ENCODE measurements around the gene C6orf47. TPM values are rescaled to one million over a fixed set of nuclear protein-coding genes. Genes with fewer than 3 reads are reported as not detected.
A peak's percentile ranks its signal among the peaks of the same experiment; 100 is the strongest.

C6orf47 gene
- total RNA-seq, 1 experiment from 2014 or later = 18.0 TPM

DNA sequence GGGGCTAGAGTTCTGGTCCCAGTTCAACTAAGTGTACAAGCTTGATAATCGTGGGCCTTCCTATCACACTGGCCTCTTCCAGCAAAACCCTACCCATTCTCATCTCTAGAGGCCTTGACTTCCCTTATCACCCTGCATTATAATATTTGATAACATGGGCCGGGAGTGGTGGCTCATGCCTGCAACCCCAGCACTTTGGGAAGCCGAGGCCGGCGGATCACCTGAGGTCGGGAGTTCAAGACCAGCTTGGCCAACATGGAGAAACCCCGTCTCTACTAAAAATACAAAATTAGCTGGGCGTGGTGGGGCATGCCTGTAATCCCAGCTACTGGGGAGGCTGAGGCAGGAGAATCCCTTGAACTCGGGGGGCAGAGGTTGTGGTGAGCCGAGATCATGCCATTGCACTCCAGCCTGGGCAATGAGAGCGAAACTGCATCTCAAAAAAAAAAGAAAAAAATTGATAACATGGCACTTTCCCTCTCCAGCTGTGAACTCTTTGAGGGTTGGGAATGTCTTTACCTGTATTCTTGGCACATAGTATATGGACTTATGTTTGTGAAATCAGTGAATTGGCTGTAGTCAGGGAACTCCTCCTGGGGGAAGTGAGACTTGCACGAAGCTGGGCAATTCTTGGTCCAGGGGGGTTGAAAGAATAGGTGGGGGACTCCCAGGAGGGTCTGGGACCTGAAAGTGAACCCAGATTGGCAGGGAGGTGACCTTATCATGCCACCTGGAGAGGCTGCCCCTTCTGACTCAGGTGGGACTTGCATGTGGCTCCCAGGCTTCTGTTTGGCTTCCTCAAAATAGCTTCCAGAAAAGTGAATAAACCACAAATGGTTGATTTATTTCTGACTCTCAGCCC lies 915 bp upstream of the C6orf47 start:
- no peak for DNase-seq (ENCODE audit: low read depth)

DNA sequence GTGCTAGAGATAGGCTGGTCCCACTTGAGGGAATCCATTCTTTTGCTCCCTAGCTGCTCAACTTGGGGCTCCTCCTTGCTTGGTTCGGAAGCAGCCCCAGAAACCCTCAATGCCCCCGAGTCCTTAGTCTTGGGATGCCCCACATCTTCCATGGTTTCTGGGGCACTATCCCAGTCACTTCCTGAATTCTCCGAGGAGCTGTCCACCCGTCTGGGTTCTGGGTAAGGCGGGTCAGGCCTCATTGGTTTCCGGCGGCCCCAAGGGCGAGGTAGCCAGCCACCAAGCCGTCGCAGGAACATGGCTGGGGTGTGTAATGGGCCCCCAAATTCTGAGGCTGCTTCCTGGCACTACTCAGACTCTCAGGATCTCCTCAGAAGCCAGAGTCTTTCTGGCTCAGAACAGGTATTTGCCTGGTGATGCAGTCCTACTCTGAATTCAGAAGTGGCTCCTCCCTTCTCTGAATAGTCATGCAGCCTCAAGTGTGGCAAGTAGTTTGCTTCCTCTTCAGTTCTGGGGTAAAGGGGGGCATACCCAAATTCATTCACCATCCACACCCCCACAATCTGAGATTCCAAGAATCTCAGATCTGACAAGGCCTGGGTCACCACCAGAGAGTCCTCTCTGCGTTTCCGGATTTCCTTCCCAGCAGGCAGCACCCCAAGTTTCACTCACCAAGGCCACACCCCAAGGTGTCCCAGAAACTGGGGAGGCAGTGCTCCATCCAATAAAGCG lies 763 bp downstream of the C6orf47 start:
- peak; percentile 42 for DNase-seq (ENCODE audit: low read depth)

DNA sequence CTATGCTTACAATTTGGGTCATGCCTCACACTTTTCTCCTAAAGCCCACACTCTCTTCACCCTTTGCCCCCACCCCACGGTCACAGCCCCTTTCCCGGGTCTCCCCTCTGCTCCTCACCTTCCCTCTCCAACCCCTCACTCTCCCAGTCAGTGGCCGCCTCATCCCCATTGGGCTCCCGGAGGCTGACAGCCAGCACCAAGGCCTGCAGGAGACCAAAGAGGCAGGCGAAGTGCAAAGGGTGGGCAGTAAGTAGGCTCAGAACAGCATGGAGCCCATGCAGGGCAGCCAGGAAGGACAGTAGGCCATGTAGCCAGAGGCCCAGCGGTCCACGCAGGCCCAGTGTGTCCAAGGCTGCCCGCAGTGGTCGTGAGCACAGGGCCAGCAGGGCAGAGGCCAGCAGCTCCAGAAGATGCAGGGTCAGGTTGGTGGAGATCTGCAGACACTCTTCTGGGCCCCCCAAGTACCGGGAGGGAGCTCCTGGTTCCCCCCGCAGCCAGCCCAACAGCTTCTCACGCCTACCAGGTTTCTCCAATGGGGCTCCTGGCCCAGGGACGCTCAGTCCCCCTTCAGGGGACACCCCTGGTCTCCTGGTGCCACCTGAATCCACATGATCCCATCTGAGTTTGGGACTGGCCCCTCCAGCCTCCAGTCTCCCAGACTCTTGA lies 1.5 kb downstream of the C6orf47 start:
- DNase-seq (ENCODE audit: low read depth) = no peak

DNA sequence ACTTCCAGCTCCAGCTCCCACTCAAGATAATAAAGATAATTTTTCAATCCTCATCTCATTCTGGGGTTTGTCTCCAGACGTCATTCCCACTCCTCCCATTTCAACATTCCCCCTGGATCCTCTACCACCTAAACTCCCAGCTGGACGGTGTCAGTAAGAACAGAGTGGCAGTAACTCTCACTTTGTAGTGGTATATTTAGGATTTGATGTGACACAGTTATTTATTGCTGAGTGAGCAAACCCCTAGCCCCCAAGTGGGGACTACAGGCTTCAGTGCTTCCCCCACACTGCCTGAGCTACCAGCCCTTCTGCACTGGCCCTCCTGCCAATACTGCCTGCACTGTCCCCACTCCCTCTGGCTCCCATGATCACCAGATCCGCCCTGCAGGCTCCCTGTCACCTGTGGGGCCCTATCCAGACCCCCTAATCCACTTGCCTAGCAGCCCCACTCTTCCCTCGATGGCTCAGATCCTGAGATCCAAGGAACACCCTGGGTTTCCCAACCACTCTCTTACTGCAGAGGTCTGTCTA lies 2.4 kb downstream of the C6orf47 start:
- no peak for DNase-seq (ENCODE audit: low read depth)

DNA sequence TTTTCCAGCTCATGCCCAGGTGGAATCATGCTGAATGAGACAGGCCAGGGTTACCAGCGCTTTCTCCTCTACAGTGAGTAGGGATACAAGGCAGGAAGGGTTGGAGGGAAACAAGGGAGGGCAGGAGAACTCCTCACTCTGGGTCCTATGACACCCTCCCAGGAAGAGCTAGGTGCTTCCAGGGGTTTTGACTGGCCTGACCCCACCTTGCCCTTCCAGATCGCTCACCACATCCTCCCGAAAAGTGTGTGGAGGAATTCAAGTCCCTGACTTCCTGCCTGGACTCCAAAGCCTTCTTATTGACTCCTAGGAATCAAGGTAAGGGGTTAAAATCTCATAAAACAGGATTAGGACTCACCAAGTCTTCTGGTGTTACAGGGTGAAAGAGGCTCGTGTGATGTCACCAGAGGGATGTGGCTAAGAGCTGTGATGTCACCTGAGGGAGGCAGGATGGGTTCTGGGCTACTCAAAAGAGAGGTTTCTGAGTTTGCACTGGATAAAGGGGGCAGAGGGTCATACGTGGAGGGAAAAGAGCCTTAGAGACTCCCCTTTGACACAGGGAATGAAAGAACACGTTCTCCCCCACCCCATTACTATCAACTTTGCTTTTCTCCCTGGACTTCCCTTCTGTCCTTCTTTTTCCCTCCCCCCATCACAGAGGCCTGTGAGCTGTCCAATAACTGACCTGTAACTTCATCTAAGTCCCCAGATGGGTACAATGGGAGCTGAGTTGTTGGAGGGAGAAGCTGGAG lies 3.0 kb downstream of the C6orf47 start:
- no peak for DNase-seq (ENCODE audit: low read depth)

DNA sequence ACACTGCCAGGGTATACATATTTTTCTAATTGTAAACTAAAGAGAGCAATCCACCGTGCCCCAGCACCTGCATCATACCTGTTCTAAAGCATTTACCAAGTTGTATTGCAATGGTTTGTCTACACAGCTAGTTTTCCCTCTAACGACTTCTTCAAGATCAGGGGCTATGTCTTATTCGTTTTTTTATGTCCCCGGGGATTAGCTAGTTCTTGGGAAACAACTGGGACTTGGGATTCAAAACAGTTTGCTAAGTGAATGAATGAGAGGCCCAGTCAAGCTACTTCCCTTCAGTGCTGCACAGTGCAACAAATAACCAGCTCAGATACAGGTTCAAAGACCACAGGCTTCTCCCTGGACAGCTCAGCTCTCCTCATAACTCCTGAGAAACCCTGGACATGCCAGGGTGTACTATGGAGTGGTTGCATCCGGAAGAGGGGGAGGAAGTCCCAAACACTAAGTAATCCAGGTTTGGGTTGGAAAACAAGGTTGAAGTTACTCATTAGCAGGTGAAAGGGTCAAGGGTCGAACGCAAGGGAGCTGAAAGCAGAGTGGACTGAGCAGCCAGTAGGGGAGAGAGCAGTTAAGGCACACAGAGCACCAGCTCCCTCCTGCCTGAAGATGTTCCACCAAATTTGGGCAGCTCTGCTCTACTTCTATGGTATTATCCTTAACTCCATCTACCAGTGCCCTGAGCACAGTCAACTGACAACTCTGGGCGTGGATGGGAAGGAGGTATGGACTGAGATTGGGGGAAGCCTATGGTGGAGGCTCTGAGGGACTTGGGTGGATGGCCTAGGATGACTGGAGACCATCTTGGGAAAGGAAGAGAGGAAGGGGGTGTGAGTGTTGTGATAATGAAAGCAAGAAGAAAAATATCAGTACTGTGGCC lies 5.0 kb downstream of the C6orf47 start, which contains the start of gene APOM:
Gene APOM, plus strand, starts transcription at position 546 of the 889 bp plus-strand sequence. Its CDS starts 73 bp downstream, at position 619.
- DNase-seq (ENCODE audit: low read depth) = no peak

DNA sequence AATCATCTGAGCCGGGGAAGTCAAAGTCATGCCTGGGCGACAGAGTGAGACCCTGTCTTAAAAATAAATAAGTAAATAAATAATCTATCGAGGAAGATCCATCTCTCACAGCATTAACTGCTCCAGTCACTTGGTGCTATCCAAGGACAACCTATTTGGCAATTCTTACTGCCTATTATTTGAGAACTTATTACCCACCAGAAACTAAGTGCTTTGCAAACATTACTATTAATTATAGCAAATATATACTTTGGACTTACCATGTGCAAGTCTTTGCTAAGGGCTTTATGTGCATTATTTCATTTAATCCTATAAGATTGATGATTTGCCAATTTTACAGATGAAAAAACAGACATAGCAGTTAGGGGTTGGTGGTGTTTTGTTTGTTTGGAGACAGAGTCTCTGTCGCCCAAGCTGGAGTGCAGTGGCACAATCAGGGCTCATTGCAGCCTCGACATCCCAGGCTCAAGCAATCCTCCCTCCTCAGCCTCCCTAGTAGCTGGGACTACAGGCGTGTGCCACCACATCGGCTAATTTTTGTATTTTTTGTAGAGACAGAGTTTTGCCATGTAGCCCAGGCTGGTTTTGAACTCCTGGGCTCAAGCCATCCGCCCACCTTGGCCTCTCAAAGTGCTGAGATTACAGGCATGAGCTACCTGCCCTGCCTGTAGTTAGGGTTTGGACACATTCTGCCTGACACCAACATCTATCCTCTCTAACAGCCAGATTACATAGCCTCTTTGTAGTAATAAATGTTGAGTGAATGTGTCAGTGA lies 5.8 kb downstream of the C6orf47 start:
- DNase-seq (ENCODE audit: low read depth) = no peak

DNA sequence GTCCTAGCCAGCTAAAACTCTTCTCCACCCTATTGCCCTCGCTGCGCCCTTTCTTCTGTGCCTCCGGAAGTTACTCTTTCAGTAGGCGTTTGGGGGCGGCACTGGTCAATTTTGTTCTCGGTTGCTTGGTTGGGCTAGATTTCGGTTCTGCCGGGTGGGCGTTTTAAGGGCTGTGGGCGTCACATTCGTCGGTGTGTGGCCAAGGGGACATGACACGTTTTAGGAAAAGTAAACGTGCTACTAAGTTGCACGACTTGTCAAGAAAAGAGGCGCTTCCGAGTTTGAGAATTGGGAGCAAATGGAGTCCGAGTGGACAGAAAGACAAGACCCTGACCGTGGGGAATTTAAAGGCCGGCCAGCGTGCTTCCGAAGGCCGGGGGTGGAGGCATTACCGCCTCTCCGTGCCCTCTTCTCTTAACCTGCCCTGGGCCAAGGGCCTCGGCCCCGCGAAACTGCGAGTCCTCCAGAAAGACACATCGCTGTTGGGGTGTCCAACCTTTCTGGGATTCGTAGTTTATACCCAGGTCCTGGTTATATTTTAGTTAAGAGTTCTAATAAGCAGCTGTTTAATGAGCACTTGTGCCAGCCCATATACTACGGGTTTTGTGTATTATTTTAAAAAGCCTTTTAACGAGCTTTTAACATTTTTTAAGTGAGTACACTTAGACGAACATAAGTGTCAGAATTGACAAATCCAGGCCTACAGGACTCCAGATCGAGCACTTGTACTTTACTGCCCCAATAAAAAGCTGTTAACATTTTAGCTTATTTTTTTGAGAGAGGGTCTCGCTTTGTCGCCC lies 7.5 kb downstream of the C6orf47 start:
- peak; percentile 93 for DNase-seq (ENCODE audit: low read depth)

DNA sequence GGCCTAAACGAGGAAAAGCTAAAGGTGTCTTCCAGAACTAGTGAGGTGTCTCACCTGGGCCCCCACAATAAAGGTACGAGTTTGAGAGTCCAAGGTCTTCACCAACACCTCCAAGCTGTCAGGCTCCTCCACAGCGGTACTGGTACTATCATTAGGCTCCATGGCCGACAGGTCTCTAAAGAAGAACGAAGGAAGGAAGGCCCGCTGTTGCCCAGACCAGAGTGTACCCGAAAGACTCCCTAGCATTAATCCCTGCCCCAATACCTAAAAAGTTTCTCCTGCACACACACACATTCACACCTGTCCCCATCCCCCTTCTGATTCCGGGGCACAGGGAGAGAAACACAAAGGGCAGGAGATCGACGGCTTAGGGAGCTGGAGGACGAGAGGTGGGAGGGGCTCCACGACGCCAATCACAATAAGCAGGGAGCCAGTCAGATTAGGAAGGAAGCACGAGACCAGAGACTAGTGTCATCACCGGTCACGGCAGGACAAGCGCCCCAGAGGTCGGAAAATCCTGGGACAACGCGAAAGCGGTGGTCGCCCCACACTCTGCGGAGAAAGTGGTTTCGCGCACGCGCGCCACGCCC lies 8.9 kb downstream of the C6orf47 start:
- DNase-seq (ENCODE audit: low read depth) = peak; percentile 84

DNA sequence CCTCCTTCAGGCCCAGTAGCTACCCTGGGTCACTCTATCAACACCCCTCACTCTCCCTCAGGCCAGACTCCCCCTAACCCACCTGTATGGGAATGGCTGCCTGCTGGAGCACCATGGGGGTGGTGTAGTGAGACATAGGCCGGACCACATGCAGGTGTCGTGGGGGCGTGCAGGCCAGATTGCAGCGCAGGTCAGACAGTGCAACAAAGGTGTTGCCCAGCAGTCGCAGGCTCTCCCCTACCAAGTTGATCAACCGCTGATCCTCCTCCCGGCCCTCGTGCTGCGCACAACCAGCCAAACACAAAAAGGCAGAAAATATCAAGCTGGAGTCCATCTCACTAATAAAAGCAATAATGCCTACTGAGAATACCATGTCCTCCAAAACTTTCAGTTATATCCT lies 15.3 kb downstream of the C6orf47 start:
- DNase-seq (ENCODE audit: low read depth) = no peak

DNA sequence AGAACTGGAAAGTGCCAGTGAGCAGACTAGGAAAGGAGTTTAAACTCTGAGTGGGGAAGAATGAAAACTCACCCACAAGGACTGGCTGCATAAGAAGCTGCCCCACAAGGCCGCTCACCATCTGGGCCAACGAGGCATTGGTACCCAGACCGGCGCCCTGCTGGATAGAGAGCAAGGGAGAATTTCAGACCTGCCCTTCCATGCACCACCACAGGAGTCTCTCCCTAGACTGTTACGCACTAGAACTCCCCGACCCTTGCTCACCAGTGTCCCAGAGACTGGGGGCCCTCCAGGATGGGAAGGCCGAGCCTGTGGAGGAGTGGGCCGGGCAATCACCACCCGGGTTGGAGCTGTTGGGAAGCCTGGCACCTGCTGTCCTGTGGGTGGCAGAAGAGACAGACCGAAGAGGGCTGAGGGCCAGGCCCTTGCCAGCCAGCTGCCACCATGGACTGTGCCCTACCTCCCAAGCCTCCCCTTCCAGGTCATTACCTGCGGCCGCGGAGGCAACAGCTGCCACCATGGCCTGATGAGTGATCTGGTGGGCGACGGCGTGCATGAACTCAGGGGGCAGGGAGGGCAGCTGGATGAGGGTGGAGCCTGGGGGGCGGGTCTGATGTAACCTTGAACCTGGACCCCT lies 16.6 kb downstream of the C6orf47 start:
- no peak for DNase-seq (ENCODE audit: low read depth)

DNA sequence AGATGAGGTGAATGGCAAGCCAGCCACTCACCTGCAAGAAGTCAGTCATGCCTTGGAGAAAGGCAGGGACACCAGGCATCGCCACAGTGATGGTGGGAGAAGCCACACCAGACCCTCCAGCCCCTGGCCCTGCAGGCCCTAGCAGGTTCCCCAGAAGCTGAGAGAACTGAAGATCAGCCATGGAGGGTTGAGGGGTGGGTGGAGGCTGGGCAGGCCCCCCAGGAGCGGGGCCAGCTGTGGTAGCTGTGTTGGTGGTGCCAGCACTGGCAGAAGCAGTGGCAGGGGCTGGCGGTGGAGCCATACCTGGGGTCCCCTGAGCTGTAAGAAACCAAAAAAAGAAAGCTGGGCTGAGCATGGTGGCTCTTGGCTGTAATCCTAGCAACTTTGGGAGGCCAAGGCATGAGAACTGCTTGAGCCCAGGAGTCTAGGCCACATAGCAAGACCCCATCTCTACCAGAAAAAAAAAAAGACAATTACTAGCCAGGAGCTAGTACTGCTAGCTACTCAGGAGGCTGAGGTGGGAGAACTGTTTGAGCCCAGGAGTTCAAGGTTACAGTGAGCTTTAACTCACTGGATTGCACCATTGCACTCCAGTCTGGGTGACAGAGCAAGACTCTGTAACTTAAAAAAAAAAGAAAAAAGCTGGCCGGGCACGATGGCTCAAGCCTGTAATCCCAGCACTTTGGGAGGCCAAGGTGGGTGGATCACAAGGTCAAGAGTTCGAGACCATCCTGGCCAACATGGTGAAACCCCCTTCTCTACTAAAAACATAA lies 17.6 kb downstream of the C6orf47 start:
- no peak for DNase-seq (ENCODE audit: low read depth)

DNA sequence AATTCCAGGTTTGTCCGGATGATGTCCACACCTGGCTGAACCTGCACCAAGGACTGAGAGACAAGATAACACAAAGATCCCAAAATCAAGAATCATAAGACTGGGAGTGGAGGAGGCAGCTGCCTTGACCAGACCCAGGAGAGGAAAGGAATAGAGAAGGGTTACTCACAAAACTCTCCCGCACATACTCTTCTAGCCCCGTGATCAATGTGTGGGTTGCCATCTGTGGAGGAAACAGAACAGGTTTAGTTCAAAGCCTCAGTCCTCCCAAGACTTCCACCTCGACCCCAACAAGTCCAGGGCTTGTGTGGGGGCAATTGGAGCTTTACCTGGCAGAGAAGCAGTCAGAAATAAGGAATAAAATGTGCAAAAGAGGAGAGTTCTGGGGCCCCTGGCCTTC lies 19.2 kb downstream of the C6orf47 start:
- DNase-seq (ENCODE audit: low read depth) = no peak

DNA sequence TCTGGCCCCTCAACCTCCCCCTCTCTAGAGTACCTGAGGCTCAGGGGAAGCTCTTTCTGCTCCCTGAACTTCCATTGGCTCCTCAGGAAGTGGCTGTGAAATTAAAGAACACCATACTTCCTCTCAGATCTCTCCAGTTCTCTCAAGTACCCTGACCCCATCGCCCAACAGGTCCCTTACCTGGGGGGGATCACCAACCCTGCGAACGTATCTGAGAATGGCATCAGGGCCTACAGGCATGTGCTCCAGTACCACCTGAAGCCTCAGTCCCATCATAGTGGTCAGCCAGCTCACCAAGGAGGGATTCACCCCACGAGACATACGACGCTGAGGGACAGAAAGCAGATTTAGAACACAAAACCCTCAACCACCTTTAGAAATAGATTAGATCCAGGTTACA lies 20.0 kb downstream of the C6orf47 start:
- no peak for DNase-seq (ENCODE audit: low read depth)

DNA sequence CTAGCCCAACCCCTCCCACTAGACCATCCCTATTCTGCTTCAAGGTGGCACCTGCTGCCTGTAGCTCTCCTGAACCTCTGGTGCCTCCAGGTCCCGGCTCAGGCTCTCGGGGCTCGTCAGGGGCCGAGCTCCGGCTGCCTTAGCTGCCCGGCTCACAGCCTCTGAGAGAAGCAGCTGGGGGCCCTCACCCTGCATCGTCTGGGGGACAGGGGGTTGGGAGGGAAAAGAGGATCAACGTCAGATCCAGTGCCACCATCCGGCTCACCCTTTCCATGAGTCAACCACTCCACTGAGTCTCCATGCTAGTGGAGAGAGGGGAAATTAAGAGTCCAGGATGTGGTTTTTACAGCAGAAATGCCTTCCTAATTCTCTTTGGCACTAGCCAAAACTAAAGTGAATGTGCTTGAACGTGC lies 21.1 kb downstream of the C6orf47 start:
- DNase-seq (ENCODE audit: low read depth) = peak; percentile 71

DNA sequence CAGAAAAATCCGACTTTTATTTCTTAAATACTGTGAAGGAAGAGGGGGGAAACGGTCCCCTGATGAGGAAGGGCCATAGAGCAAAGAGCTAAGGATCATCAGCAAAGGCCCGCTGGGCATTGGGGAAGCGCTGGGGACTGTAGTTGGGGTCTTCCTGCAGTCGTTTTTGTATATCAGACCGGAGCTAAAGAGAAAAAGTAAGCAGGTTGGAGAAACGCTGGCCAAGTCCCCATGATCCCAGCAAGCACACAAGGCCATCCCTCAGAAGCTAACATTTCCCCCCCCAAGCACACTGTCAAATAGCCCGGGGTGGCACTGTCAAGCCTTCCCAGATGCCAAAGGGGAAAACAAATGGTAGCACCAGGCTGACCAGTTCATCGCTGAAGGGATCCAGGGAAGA lies 21.5 kb downstream of the C6orf47 start:
- no peak for DNase-seq (ENCODE audit: low read depth)

All from Daoy (cell line).